HFF-Myc (cell line): ENCODE results near the gene NEAT1.
A peak's percentile ranks its signal among the peaks of the same experiment; 100 is the strongest.

Experiments
- DNase-seq: peaks from one replicate; pipeline ENCODE4 v3.0.0-alpha.2; 2011; ENCODE audit warnings: low read depth; ENCODE audit errors: extremely low read depth
- H3K4me3 ChIP-seq: replicated peaks from 2 replicates; pipeline ENCODE4 v1.5.1; 2011; ENCODE audit warnings: low read depth, mild to moderate bottlenecking, control low read depth, low read length
- CTCF ChIP-seq: IDR thresholded peaks from 2 replicates; pipeline ENCODE4 v1.5.1; 2012; ENCODE audit warnings: mild to moderate bottlenecking, low read depth, low read length, control low read depth; ENCODE audit errors: missing control alignments

NEAT1 gene

GRCh38 chr11:65390099-65390941 is 32.3 kb upstream of the NEAT1 start:
- H3K4me3 ChIP-seq: peak overlapping the region; percentile 28
- DNase-seq: no peak
- no peak for TF ChIP-seq CTCF

GRCh38 chr11:65390996-65391395 is 31.6 kb upstream of the NEAT1 start:
- no peak for DNase-seq
- H3K4me3 ChIP-seq: peak overlapping the region; percentile 28
- TF ChIP-seq CTCF: no peak

GRCh38 chr11:65392186-65392829 is 30.3 kb upstream of the NEAT1 start:
- TF ChIP-seq CTCF: no peak
- no peak for DNase-seq
- H3K4me3 ChIP-seq: no peak overlapping the region

GRCh38 chr11:65392899-65393298 is 29.7 kb upstream of the NEAT1 start:
- no peak for TF ChIP-seq CTCF
- no peak overlapping the region for H3K4me3 ChIP-seq
- DNase-seq: no peak

GRCh38 chr11:65393513-65394079 is 29.0 kb upstream of the NEAT1 start:
- DNase-seq: no peak
- no peak overlapping the region for H3K4me3 ChIP-seq
- no peak for TF ChIP-seq CTCF

GRCh38 chr11:65394125-65394536 is 28.5 kb upstream of the NEAT1 start:
- no peak for DNase-seq
- no peak for TF ChIP-seq CTCF
- no peak overlapping the region for H3K4me3 ChIP-seq
